T-helper 2 cell (primary cell): ENCODE results near the gene CPNE4.

ENCODE experiments used
- DNase-seq, 5 experiments: peaks; one replicate each; pipeline versions ENCODE4 v3.0.0 to v3.0.0-alpha.2; 2012 to 2022

CPNE4 gene

DNA sequence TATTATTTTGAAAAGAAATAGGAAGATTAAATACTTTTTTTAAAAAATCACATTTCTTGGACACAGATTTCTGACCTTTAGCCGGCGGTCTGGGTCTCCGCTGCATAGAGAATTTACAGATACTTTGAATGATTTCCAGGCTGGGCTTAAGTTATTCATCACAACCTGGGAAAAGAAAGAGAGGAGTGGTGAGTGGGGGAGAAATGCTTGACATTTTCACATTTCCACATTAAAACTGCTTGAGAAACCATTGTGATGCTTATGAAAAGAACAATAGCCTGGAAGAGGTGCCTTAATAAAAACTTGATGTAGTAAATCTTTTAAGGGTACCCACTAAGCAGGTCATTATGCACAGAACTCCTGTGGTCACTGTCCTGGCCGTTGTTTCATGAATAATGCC lies 365.2 kb downstream of the CPNE4 start:
- DNase-seq: no peak

DNA sequence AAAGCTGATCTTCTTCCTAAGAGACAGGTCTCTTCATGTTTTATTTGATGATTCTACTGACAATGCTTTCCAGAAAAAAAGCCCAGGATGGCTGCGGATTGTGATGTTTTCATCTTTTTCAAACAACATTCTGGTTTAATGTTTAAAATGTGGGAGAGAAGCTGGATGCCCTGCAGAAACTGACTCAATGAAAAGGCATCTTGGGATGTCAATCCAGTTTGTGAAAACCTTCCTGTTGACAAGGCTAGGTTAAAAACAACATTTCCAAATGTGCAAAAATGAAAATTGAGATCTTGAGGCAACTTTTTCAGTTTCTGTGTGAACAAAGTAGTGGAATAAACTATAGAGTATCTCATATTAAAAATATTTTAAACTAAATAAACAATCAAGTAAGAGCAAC lies 376.0 kb downstream of the CPNE4 start:
- no peak for DNase-seq

DNA sequence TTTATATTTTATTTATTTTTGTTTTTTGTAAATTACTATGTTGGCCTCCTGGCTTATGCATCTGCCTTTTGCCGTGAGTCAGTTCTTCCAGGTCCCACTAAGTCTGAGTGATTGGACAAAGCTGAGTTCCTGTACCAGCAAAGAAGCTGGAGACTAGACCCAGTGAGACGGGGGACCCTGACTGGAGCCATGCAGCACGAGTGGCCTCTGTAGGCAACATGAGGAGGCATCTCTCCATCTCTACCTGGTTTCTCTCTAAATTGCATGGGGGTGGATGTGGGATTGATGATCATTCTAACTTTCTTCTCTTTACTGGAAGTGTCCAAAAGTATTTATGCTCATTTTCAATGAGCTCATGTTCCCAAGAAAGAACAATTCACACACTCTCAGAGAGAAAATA lies 376.7 kb downstream of the CPNE4 start:
- peak in 1 of 5 experiments; percentile 2 for DNase-seq

DNA sequence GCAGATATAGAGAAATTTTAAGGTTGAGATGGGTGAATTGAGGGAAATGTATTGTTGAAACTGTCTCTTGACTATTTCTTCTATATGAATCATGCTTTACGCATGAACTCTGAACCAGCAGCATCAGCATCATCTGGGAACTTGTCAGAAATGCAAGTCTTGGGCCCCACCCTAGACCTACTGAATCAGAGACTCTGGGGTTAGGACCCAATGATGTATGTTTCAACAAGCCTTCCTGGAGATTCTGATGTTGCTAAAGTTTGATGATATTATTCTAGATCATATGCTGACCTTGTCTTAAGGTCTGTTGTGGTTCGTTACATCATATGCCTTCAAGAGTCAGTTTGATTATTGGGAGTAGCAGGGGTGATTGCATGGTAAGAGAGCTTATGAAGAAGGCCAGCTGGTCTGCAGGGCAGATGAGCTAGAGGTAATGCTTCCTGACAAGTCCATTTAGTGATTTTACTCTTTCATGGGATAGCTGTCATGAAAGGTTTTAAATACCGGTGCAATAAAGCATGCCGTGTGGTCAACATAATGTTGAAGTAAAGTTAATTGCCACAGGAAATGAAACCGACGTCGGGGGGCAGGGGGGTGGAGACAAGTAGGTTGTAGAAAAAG lies 379.6 kb downstream of the CPNE4 start:
- DNase-seq: no peak

DNA sequence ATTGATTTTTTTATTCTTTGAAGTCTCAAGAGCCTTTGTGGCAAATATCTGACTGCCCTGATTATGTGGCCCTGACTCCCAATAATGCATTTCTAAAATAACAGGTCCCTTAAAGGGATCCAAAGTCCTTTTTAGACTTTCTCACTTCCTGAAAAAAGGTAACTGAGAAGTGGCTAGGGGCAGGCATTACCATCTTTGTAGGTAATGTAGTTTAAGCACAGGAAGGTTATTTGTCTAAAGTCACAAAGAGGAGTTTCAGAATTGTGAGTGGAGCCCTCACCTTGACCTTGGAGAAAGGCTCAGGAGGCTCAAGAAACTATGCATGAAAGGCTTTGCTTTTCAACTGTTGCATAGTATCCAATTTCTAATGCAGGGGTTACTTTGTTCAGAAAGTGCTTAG lies 389.2 kb downstream of the CPNE4 start:
- DNase-seq: no peak

DNA sequence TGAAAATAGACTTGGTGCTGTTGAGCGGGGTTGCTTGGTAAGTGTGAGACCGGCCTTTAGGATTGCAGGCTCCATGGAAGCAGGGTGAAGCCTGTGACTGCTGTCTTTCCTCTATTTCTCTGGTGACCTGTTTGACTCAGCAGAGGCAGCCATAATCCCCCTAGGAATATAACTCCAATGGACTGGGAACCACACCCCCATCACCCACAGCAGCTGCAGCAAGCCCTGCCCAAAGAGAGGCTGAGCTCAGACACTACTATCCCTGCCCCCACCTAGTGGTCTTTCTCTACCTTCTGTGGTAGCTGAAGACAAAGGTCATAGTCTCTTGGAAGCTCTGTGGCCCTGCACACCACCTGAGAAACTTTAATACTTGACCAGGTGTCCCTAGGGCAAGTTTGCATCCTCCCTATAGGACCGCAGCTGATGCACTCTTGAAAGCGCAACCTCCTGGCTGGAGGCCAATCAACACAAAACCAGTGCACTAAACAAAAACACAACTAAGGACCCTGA lies 398.5 kb downstream of the CPNE4 start:
- no peak for DNase-seq

DNA sequence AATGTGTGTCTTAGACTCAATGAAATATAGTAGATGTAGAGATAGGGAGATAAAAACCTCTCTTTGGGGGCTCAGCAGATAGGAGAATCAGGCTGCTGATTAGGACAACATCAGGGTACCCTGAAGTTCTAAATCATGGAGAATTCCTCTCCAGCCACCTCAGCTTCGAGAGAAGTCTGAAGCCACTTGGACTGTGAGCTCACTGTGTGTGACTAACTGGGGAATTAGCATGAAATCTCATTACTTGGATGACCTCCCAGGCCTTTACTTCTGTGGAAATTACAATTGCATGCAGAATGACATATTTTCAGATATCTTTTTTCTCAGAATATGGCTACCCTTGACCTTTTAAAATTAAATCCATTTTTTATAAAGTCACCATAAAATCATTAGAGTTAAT lies 404.0 kb downstream of the CPNE4 start:
- DNase-seq: no peak

DNA sequence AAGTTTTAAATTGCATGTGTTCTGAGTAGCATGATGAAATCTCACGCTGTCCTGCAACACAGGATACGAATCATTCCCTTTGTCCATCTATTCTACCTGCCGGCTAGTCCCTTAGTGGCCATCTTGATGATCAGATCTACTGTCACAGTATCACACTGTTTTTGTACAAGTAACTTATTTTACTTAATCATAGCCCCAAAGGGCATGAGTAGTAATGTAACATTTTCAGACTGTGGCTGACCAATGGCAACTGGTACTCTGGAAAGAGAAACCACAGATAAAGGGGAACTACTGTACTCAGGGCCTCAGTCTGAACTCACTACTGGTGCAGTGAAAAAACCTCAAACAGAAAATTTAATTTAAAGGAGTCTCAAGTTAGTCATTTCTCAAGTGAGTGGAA lies 404.7 kb downstream of the CPNE4 start:
- DNase-seq: no peak

DNA sequence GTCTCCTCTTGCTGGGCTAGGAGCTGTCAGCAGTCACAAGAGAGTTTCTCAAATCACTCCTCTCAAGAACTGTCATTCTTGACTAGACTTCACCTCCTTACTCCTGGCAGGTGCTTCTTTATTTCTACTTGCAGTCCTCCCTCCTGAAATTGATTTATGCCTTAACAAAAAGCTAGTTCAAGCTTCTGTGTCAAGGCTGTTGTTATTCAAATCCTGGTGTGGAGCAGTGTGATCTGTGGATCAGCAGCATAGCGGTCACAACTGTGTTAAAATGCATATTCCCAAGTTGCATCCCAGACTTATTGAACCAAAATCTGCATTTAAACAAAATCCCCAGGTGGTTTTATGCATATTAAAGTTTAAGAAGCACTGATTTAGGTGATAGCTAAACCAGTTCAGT lies 411.4 kb downstream of the CPNE4 start:
- DNase-seq: no peak

DNA sequence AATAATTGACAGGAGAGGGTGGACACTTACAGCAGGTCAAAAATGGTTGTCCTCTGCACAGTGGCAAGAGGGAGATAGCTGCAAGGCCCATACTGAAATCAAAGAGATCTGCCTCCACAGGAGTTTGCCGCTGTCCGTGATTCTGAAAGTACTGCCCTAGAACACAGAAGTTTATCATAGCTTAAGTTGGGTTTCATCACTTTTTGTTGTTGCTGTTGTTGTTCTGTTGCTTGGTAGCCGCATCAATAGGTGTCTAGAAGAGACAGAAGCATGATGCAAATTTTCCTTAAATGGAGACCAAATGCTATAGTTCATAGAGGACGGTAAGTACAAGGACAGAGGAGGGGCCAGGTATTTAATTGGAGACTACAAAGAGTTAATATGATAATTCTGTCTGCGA lies 412.1 kb downstream of the CPNE4 start:
- no peak for DNase-seq

DNA sequence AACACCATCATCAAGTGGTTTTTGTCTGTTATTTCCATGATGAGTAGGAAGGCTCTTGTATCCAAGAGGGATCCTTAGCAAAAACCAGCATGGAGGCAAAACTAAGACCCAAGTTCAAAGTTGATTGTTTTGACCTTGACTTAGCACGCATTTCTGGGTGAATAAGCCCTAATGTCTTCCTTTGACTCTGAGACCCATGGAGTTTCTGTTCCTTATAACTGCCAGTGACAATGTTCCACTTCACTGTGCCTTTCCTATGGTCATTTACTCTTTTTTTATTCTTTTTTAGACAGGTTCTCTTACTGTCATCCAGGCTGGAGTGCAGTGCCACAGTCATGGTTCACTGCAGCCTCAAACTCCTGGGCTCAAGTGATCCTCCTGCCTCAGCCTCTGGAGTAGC lies 413.8 kb downstream of the CPNE4 start:
- no peak for DNase-seq

DNA sequence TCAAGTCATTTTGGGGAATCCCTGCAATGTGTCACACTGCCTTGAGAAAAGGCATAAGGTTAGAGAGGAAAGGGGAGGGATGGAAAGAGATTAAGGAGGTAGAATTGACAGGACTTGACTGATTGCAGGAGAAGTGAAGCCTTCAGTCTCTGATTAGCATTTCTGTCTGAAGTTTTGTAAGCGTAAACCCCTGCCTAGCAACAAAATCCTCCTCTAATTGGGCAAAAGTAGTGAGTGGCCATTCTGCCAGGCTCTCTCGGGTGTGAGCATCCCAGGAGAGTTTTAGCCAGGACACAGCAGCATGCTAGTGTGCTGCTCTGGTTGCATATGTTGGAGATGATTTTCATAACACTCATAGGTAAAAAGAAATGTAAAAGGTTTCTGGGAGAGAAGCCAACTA lies 415.0 kb downstream of the CPNE4 start:
- no peak for DNase-seq

DNA sequence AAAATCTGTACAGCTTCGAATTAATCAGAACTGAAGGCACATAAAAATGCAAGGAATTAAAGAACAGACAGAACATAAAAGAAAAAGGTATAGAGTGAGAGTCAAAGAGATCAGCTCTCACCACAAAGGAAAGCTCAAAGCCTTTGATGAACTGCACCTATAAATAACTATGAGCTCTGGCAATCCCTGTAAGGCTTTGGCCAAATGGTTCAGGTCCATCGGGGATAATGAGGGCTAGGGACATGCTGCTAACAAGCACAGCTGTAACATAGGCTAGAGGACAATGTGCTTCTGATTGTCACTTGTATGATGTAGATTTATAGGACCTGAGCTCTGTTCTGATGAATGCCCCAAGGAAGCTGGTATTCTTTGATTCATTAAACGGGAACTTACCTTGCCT lies 418.1 kb downstream of the CPNE4 start:
- DNase-seq: no peak

DNA sequence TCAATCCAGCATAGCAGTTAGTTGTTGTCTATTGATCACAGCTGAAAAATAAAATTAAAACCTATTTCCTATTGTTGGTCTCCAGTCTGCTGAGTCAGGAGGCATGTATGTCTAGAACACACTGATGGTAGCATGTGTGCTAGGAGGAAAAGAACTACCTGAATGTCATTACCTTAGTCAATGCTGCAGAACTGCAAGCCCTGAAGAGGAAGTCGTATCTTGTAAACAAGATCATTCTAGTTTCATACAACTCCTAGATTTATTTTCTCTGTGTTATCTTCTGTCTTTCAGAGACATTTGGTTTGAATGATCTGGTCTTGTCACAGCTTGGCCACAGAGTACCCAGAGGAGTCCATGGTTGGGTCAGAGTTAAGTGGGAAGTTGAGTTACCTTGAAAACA lies 422.1 kb downstream of the CPNE4 start:
- DNase-seq: no peak

DNA sequence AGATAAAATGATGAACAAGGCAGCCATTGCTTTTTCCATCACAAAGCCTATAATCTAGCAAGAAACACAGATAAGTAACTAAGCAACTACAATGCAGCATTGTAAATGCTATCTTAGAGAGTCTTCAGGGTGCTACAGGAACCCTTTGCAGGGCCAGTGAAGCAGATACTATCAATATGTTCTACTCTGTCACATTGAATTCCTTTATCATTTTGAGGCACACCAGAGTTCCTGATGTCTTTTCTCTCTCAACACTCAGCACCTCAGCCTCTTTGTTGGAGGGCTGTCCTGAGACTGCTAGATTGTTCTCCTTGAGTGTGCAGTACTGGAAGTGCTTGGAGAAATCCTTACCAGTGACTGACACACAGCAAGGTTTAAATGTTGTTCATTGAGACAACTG lies 424.6 kb downstream of the CPNE4 start:
- DNase-seq: no peak

DNA sequence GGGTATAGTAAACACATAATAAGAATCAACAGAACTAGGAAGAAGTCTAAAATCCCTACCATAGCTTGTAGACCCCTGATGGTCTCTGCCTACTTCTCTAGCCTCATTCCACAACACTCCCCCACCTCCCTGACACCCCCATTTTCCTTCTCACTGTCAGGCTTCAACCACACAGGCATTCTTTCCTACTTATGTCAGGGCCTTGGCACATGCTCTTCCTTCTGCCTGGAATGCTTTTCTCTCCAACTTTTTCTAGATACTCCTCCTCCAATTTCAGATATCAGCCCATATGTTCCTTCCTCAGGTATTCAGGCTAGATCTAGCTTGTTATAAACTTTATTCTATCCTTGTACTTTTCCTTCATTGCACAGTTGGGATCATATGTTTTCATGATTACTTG lies 426.1 kb downstream of the CPNE4 start:
- no peak for DNase-seq

DNA sequence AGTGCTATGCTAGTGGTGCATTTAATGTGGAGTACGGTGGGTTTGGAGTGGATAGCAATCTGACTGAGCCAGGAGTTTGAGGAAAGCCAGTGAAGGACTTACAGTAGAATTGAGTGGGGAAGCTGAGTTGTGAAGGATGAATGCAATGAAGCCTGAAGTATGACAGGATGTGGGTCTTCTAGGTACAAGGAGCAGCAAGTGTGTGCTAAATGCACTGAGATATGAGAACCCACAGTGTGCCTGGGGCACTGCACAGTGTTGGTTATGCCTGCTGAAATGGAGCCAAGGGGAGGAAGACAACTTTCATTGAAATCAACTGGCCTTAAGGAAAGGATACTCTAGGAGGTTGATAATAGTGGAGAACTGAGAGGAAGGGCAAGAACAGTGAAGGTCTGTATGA lies 426.5 kb downstream of the CPNE4 start:
- DNase-seq: peak in 1 of 5 experiments; percentile 18

DNA sequence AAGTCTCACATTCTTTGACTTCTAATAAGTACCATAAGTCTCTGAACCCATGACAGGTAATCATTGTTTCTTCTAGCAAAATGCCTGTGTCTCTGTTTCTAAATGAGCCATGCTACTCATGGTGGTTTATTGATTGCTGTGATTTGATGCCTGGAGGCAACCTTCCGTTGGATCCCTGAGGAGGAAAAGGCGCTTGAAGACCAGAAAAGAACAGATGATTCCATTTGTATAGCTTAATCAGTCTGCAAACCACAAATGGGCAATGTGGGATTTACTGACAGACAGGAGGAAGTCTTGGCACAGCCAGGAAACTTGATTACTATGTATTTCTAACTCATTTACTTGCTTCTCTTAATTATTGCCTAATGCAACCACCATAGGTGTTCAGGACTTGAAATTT lies 428.9 kb downstream of the CPNE4 start:
- DNase-seq: no peak

DNA sequence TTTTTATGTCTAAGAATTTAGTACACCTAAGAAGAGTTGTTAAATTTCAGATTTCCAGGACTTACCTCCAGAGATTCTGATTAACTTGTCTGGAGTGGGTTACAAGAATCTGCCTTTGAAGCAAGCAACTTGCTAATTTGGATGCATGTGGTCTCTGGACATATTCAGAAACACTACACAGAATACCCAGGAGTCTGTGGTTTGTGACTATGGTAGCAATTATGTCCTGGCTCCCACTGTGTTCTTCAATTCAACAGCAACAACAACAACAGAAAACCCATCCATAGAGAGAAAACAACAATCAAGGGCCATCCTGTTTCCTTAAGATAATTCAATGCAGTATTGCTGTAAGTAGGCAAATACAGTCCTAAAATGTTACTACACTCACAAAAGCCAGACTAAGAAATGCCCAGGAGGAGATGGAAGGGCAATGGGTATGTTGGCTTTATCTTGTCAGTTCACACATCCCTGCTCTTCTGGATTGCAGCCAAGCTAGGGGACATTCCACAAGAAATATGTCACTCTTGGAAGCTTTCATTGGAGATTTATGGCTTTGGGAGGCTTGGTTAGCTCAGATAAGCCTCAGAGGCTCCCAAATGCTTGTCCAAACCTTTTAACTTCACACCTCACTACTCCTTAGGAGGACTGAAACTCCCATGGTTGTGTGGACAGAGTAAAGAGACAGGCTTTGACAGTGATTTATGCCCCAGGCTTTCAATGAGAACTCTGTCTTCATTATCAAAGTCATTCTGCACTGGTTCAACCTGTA lies 432.6 kb downstream of the CPNE4 start:
- no peak for DNase-seq

DNA sequence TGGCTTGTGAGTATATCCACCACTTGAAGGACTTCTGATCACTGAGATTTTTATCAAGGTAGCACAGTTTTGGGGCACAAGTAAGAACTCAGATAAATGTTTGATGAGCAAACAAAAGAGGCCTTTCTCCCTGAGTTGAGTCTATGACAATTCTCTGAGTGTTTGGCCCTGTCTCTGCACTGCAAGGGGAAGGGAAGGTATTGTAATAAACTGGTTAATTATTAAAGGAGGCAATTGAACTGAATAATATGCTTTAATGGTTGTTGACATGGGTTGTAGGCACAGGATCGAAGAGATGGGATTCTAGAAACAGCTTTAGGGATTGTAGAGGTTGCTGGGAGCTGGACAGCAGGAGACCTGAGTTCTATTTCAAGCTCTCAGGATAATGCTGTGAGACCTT lies 437.0 kb downstream of the CPNE4 start:
- DNase-seq: no peak

DNA sequence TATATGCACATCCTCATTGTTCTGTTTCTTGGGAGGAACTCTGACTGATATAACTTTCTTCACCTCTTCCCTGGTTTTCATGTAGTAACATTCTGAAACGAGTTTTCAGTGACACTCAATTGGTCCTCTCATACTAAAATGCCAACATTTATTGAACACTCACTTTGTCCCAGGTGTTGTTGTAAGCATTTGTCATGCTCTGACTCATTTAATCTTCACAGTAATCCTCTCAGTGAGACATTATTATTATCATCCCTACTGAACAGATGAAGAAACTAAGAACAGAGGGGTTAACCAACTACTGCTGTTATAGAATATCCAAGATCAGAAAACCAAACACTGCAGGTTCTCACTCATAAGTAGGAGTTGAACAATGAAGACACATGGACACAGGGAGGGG lies 437.9 kb downstream of the CPNE4 start:
- no peak for DNase-seq

DNA sequence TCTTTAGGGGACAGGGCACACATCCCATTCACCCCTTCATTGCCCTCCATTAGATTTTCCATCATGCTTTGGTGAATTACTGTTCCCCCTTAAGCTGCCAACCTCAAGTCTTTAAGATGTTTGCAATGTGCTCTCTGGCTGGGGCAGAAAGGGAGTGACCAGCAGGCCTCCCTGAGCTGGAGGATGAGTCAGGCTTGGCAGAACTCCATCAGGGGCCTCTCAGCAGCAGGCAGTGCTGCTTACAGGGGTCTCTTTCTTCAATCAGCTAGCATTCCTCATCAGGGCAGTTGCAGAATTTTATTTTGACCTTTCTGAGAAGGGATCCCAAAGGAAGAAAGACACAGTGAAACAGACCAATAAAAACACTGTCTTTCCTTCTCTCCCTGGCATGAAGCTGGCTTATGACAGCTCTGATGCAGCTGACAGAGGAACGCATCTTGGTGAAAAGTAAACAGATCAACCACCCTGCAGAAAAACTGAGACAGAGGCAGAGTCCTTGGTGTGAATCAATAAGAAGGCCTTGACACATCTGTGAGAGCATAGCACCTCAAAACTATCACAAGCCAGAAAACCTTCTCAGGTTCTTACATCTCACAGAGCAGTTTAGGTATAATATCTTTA lies 443.3 kb downstream of the CPNE4 start:
- DNase-seq: no peak

DNA sequence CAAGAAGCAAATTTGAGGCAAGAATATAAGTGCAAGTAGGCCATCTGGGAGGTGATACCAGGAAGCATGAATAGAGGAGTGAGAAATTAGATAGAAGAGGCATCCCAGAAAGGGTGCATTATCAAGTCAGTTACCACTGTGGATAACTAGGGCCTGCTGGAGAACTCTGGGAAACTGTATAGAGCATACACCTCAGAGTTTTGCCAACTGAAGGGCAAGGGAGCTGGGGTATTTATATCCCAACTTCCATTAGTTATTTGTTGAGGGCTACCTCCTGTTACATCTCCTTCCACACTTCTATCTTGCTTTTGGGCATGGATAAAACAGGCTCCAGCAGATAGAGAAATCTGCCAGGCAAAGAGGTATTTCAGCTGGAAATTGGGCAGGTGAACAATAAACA lies 448.5 kb downstream of the CPNE4 start:
- no peak for DNase-seq

DNA sequence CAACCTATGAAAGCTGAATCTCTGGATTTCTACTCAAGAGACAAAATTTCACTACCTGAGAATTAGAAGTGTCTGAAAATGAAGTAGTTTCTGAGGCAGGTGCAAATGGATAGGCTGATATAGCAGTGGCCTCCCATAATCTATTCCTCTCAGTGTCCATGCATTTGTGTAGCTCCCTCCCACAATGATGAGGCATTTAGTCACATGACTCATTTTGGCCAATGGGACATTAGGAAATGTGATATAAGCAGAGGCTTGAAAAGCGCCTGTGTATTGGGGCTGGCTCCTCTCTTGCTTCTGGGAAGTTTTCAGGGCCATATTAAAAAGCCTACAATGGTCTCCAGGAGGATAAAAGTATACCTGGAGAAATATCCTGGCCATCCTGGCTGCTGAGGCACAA lies 452.4 kb downstream of the CPNE4 start:
- no peak for DNase-seq
